A673 (cell line): ENCODE measurements around the gene NAT14.

Experiments
- EZH2 ChIP-seq: fragments of 200-600 bp; sonication (generic); IDR thresholded peaks from 2 replicates; pipeline ENCODE4 v1.6.1; 2017; ENCODE audit warnings: borderline replicate concordance, low read depth, mild to moderate bottlenecking, mixed read lengths, antibody characterized with exemption, low read length; ENCODE audit not compliant: poor library complexity, severe bottlenecking
- TF ChIP-seq, protein P1 (sequence below): fragments of 300-800, 200-600 bp; sonication (generic); conservative IDR thresholded peaks from 2 replicates; pipeline ENCODE4 v1.5.1; 2017; ENCODE audit warnings: low read depth, mild to moderate bottlenecking, antibody characterized with exemption, low read length, moderate library complexity, mixed read lengths

GRCh38 chr19:55525289-55526101 is 40.5 kb downstream of the NAT14 start:
- TF ChIP-seq, protein P1, sequence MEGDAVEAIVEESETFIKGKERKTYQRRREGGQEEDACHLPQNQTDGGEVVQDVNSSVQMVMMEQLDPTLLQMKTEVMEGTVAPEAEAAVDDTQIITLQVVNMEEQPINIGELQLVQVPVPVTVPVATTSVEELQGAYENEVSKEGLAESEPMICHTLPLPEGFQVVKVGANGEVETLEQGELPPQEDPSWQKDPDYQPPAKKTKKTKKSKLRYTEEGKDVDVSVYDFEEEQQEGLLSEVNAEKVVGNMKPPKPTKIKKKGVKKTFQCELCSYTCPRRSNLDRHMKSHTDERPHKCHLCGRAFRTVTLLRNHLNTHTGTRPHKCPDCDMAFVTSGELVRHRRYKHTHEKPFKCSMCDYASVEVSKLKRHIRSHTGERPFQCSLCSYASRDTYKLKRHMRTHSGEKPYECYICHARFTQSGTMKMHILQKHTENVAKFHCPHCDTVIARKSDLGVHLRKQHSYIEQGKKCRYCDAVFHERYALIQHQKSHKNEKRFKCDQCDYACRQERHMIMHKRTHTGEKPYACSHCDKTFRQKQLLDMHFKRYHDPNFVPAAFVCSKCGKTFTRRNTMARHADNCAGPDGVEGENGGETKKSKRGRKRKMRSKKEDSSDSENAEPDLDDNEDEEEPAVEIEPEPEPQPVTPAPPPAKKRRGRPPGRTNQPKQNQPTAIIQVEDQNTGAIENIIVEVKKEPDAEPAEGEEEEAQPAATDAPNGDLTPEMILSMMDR: no peak
- TF ChIP-seq EZH2: no peak
